Activated CD8-positive, alpha-beta T cell treated with anti-CD3 and anti-CD28 coated beads for 36 hours (primary cell): ENCODE results near the gene SEC22A. TPM values are rescaled to one million over a fixed set of nuclear protein-coding genes. Genes with fewer than 3 reads are reported as not detected.
A peak's percentile ranks its signal among the peaks of the same experiment; 100 is the strongest.

Experiments
- ATAC-seq: fragments of 200-7000 bp; cut with Tn5 transposase; one replicate; pipeline ENCODE4 v1.10.0; 2021; ENCODE audit warnings: mild to moderate bottlenecking, moderate library complexity
- CTCF ChIA-PET: fragments of 350-600 bp; sonication (Branson Sonifier 250); formaldehyde crosslinking; loops from one replicate; lab custom pipeline; 2021; ENCODE audit warnings: antibody characterized with exemption; lab: Charles Lee
- POLR2A ChIA-PET: fragments of 350-600 bp; sonication (Branson Sonifier 250); formaldehyde crosslinking; loops from one replicate; lab custom pipeline; 2021; ENCODE audit warnings: antibody characterized with exemption; lab: Charles Lee
- DNase-seq: peaks from one replicate; pipeline ENCODE4 v3.0.0-alpha.2; 2020
- H3K27ac Mint-ChIP-seq: one replicate; pipeline ENCODE4 v1.8.0; 2021; ENCODE audit warnings: mild to moderate bottlenecking, mixed read lengths
- H3K27me3 Mint-ChIP-seq: one replicate; pipeline ENCODE4 v1.8.0; 2021; ENCODE audit warnings: mixed read lengths
- H3K36me3 Mint-ChIP-seq: one replicate; pipeline ENCODE4 v1.8.0; 2021; ENCODE audit warnings: low read depth, mixed read lengths
- H3K4me1 Mint-ChIP-seq: one replicate; pipeline ENCODE4 v1.8.0; 2021; ENCODE audit warnings: low read depth, mixed read lengths
- H3K4me3 Mint-ChIP-seq: one replicate; pipeline ENCODE4 v1.8.0; 2021; ENCODE audit warnings: mild to moderate bottlenecking, moderate library complexity, mixed read lengths
- H3K9me3 Mint-ChIP-seq: one replicate; pipeline ENCODE4 v1.8.0; 2021; ENCODE audit warnings: mixed read lengths
- CTCF ChIP-seq: fragments of 200-600 bp; IDR thresholded peaks from one replicate; pipeline ENCODE4 v1.8.0; 2022; ENCODE audit warnings: antibody characterized with exemption, mild to moderate bottlenecking
- intact Hi-C: fragments of 100-400 bp; cut with micrococcal nuclease; formaldehyde crosslinking; loops from one replicate; pipeline ENCODE4 v1.10.0; 2022
- total RNA-seq, 2 experiments: library from RNA; stranded (reverse); gene quantifications; one replicate each; pipeline ENCODE4 v1.2.3, GENCODE V29; 2021

The SEC22A gene
- total RNA-seq, 2 experiments from 2014 or later: 13.7 to 14.3 TPM

- DNase-seq (no peak), ATAC-seq (no peak)
- Mint-ChIP-seq H3K27me3 (no peaks in the 10 kb centered on the region), H3K4me1 (no peaks in the 10 kb centered on the region), H3K27ac (no peak overlapping the region), H3K4me3 (no peak overlapping the region), H3K9me3 (no peaks in the 10 kb centered on the region), H3K36me3 (no peaks in the 10 kb centered on the region)
- intact Hi-C loops: no loop called here
- no peak for TF ChIP-seq CTCF
- ChIA-PET CTCF (interaction anchor here (1.0 to 1.5 kb wide), 3 partner anchors 18 to 117 kb away, joined by 3 to 4 read pairs (median 3); no protein-coding TSS in a partner anchor), POLR2A (interaction anchor here (1.0 kb wide), 1 partner anchor 8 kb away, joined by 3 read pairs; no protein-coding TSS in a partner anchor)
These were observed 83.7 kb downstream of the SEC22A start for GRCh38 chr3:123285479-123285878.

- ATAC-seq: no peak
- Mint-ChIP-seq H3K4me1 (no peaks in the 10 kb centered on the region), H3K27me3 (no peaks in the 10 kb centered on the region), H3K27ac (no peak overlapping the region), H3K36me3 (no peaks in the 10 kb centered on the region), H3K9me3 (no peaks in the 10 kb centered on the region), H3K4me3 (no peak overlapping the region)
- intact Hi-C loops: no loop called here
- no peak for TF ChIP-seq CTCF
- CTCF ChIA-PET: interaction anchor here (1.0 to 1.5 kb wide), 3 partner anchors 18 to 118 kb away, joined by 3 to 4 read pairs (median 3); no protein-coding TSS in a partner anchor
- no peak for DNase-seq
- POLR2A ChIA-PET: interaction anchor here (1.0 kb wide), 1 partner anchor 8 kb away, joined by 3 read pairs; no protein-coding TSS in a partner anchor
These were observed 84.2 kb downstream of the SEC22A start for GRCh38 chr3:123285931-123286307.

- intact Hi-C loops: no loop called here
- TF ChIP-seq CTCF: peak; percentile 55
- no peak overlapping the region for H3K4me3 Mint-ChIP-seq
- no peaks in the 10 kb centered on the region for H3K36me3 Mint-ChIP-seq
- no peaks in the 10 kb centered on the region for H3K9me3 Mint-ChIP-seq
- H3K27me3 Mint-ChIP-seq: no peaks in the 10 kb centered on the region
- ATAC-seq: peak; percentile 86
- peak; percentile 59 for DNase-seq
- ChIA-PET POLR2A (interaction anchor here (1.0 kb wide), 1 partner anchor 9 kb away, joined by 3 read pairs; no protein-coding TSS in a partner anchor), CTCF (interaction anchor here (1.0 to 1.5 kb wide), 3 partner anchors 19 to 118 kb away, joined by 3 to 4 read pairs (median 3); no protein-coding TSS in a partner anchor)
- H3K4me1 Mint-ChIP-seq: no peaks in the 10 kb centered on the region
- no peak overlapping the region for H3K27ac Mint-ChIP-seq
These were observed 84.7 kb downstream of the SEC22A start for GRCh38 chr3:123286308-123287023.

GRCh38 chr3:123287051-123287961 is 85.6 kb downstream of the SEC22A start:
- Mint-ChIP-seq H3K27me3 (no peaks in the 10 kb centered on the region), H3K4me1 (no peaks in the 10 kb centered on the region), H3K36me3 (no peaks in the 10 kb centered on the region), H3K27ac (no peak overlapping the region), H3K4me3 (no peak overlapping the region), H3K9me3 (no peaks in the 10 kb centered on the region)
- ChIA-PET POLR2A (no interaction called here), CTCF (no interaction called here)
- no peak for DNase-seq
- TF ChIP-seq CTCF: no peak
- ATAC-seq: no peak
- intact Hi-C loops: no loop called here
